BLaER1 treated with 17β-estradiol and CSF1 and Interleukin-3, amounts not matched to agents 10 nM and 100 nM (cell line): Measurements from ENCODE around the gene TGFA.

Source experiments
- H3K27ac ChIP-seq, 11 experiments: shearing (Covaris generic); formaldehyde crosslinking; 2 replicates each; pipeline ENCODE4 v1.8.1; 2022
- H3K27me3 ChIP-seq, 11 experiments: shearing (Covaris generic); formaldehyde crosslinking; 2 replicates each; pipeline ENCODE4 v1.8.1; 2022
- H3K36me3 ChIP-seq, 11 experiments: shearing (Covaris generic); formaldehyde crosslinking; 2 replicates each; pipeline ENCODE4 v1.8.1; 2022
- H3K4me1 ChIP-seq, 10 experiments: shearing (Covaris generic); formaldehyde crosslinking; 2 replicates each; pipeline ENCODE4 v1.8.1; 2022
- H3K4me2 ChIP-seq, 11 experiments: shearing (Covaris generic); formaldehyde crosslinking; 2 replicates each; pipeline ENCODE4 v1.8.1; 2022
- H3K4me3 ChIP-seq, 10 experiments: shearing (Covaris generic); formaldehyde crosslinking; 2 replicates each; pipeline ENCODE4 v1.8.1; 2022
- H3K9ac ChIP-seq, 11 experiments: shearing (Covaris generic); formaldehyde crosslinking; 2 replicates each; pipeline ENCODE4 v1.8.1; 2022
- H3K9me3 ChIP-seq, 11 experiments: shearing (Covaris generic); formaldehyde crosslinking; replicated peaks in 1 of 11; 2 replicates each; pipeline ENCODE4 v1.8.1; 2022
- H4K20me1 ChIP-seq, 11 experiments: shearing (Covaris generic); formaldehyde crosslinking; 2 replicates each; pipeline ENCODE4 v1.8.1; 2022
- Cebpa-rat ChIP-seq, 11 experiments: shearing (Covaris generic); IDR thresholded peaks; 2 replicates each; pipeline ENCODE4 v1.8.1; 2022

TGFA gene

GRCh38 chr2:70505613-70506391 lies 47.8 kb downstream of the TGFA start:
- H3K4me3 ChIP-seq = no peak overlapping the region
- H3K4me1 ChIP-seq = peaks cover 0 to 23% (median 8%) of the 10 kb centered on the region in 10 experiments; a peak in 10 of 20 replicates
- no peaks in the 10 kb centered on the region for H3K9me3 ChIP-seq
- TF ChIP-seq Cebpa-rat (IDR thresholded peaks at IDR 0.05) = no peak
- no peak overlapping the region for H3K27ac ChIP-seq
- H3K27me3 ChIP-seq = no peaks in the 10 kb centered on the region
- H3K4me2 ChIP-seq = no peak overlapping the region
- H3K9ac ChIP-seq = no peak overlapping the region
- H4K20me1 ChIP-seq = no peaks in the 10 kb centered on the region
- H3K36me3 ChIP-seq = peaks cover 0 to 20% (median 0%) of the 10 kb centered on the region in 11 experiments; a peak in 2 of 22 replicates

GRCh38 chr2:70504750-70505149 lies 48.9 kb downstream of the TGFA start:
- H3K4me1 ChIP-seq = peaks cover 0 to 12% (median 3%) of the 10 kb centered on the region in 10 experiments; a peak in 10 of 20 replicates
- TF ChIP-seq Cebpa-rat (IDR thresholded peaks at IDR 0.05) = no peak
- no peak overlapping the region for H3K9ac ChIP-seq
- no peaks in the 10 kb centered on the region for H3K27me3 ChIP-seq
- peaks cover 0 to 20% (median 0%) of the 10 kb centered on the region in 11 experiments; a peak in 2 of 22 replicates for H3K36me3 ChIP-seq
- no peak overlapping the region for H3K27ac ChIP-seq
- H3K9me3 ChIP-seq = no peaks in the 10 kb centered on the region
- no peak overlapping the region for H3K4me3 ChIP-seq
- no peak overlapping the region for H3K4me2 ChIP-seq
- no peaks in the 10 kb centered on the region for H4K20me1 ChIP-seq

GRCh38 chr2:70503896-70504295 lies 49.7 kb downstream of the TGFA start:
- no peak overlapping the region for H3K27ac ChIP-seq

GRCh38 chr2:70501728-70502127 lies 51.9 kb downstream of the TGFA start:
- Histone ChIP-seq H3K27ac (no peak overlapping the region), H4K20me1 (no peaks in the 10 kb centered on the region), H3K36me3 (peaks cover 0 to 20% (median 0%) of the 10 kb centered on the region in 11 experiments; a peak in 2 of 22 replicates), H3K4me3 (no peak overlapping the region), H3K9me3 (no peaks in the 10 kb centered on the region), H3K27me3 (no peaks in the 10 kb centered on the region), H3K4me2 (no peak overlapping the region), H3K9ac (no peak overlapping the region), H3K4me1 (peaks cover 0 to 13% (median 7%) of the 10 kb centered on the region in 10 experiments; a peak in 10 of 20 replicates)
- TF ChIP-seq Cebpa-rat (IDR thresholded peaks at IDR 0.05) = no peak

More at GRCh38 chr2:70503896-70504295, 49.7 kb downstream of the TGFA start:
- no peak overlapping the region for H3K9ac ChIP-seq
- peaks cover 0 to 8% (median 0%) of the 10 kb centered on the region in 10 experiments; a peak in 6 of 20 replicates for H3K4me1 ChIP-seq
- H3K4me2 ChIP-seq = no peak overlapping the region
- H3K27me3 ChIP-seq = no peaks in the 10 kb centered on the region
- no peaks in the 10 kb centered on the region for H4K20me1 ChIP-seq
- no peak for TF ChIP-seq Cebpa-rat (IDR thresholded peaks at IDR 0.05)
- H3K9me3 ChIP-seq = no peaks in the 10 kb centered on the region
- no peak overlapping the region for H3K4me3 ChIP-seq
- H3K36me3 ChIP-seq = peaks cover 0 to 20% (median 0%) of the 10 kb centered on the region in 11 experiments; a peak in 2 of 22 replicates

- peaks cover 0 to 13% (median 7%) of the 10 kb centered on the region in 10 experiments; a peak in 10 of 20 replicates for H3K4me1 ChIP-seq
- H4K20me1 ChIP-seq = no peaks in the 10 kb centered on the region
- no peaks in the 10 kb centered on the region for H3K27me3 ChIP-seq
- no peak overlapping the region for H3K27ac ChIP-seq
- H3K36me3 ChIP-seq = peaks cover 0 to 15% (median 0%) of the 10 kb centered on the region in 11 experiments; a peak in 2 of 22 replicates
- TF ChIP-seq Cebpa-rat (IDR thresholded peaks at IDR 0.05) = no peak
- H3K4me3 ChIP-seq = no peak overlapping the region
- no peak overlapping the region for H3K4me2 ChIP-seq
- H3K9me3 ChIP-seq = no peaks in the 10 kb centered on the region
- no peak overlapping the region for H3K9ac ChIP-seq
Observed at GRCh38 chr2:70501215-70501614, 52.4 kb downstream of the TGFA start.

- Histone ChIP-seq H3K4me2 (peak overlapping the region in 2 of 11 experiments; percentile 31 to 54; a peak in 4 of 22 replicates), H3K9me3 (no peaks in the 10 kb centered on the region), H3K27me3 (no peaks in the 10 kb centered on the region), H3K4me3 (no peak overlapping the region), H3K9ac (no peak overlapping the region), H3K36me3 (peaks cover 0 to 11% (median 0%) of the 10 kb centered on the region in 11 experiments; a peak in 2 of 22 replicates), H3K4me1 (peaks cover 0 to 13% (median 8%) of the 10 kb centered on the region in 10 experiments; a peak in 12 of 20 replicates), H3K27ac (no peak overlapping the region), H4K20me1 (no peaks in the 10 kb centered on the region)
- no peak for TF ChIP-seq Cebpa-rat (IDR thresholded peaks at IDR 0.05)
Observed at GRCh38 chr2:70499253-70499652, 54.4 kb downstream of the TGFA start.

- Histone ChIP-seq H3K27ac (no peak overlapping the region), H3K4me2 (peak overlapping the region in 5 of 11 experiments; percentile 4 to 54 (median 24); a peak in 6 of 22 replicates), H3K4me3 (no peak overlapping the region), H3K9ac (no peak overlapping the region), H3K27me3 (no peaks in the 10 kb centered on the region), H3K9me3 (no peaks in the 10 kb centered on the region), H3K4me1 (peaks cover 0 to 13% (median 9%) of the 10 kb centered on the region in 10 experiments; a peak in 12 of 20 replicates), H4K20me1 (no peaks in the 10 kb centered on the region), H3K36me3 (peaks cover 0 to 11% (median 0%) of the 10 kb centered on the region in 11 experiments; a peak in 2 of 22 replicates)
- TF ChIP-seq Cebpa-rat (IDR thresholded peaks at IDR 0.05) = no peak
Observed at GRCh38 chr2:70498528-70498927, 55.1 kb downstream of the TGFA start.

- no peaks in the 10 kb centered on the region for H4K20me1 ChIP-seq
- H3K36me3 ChIP-seq = peaks cover 0 to 15% (median 0%) of the 10 kb centered on the region in 11 experiments; a peak in 2 of 22 replicates
- peak overlapping the region in 4 of 11 experiments; percentile 4 to 54 (median 28); a peak in 2 of 22 replicates for H3K4me2 ChIP-seq
- H3K4me3 ChIP-seq = no peak overlapping the region
- no peaks in the 10 kb centered on the region for H3K27me3 ChIP-seq
- no peak overlapping the region for H3K9ac ChIP-seq
- peaks cover 0 to 13% (median 9%) of the 10 kb centered on the region in 10 experiments; a peak in 12 of 20 replicates for H3K4me1 ChIP-seq
- H3K27ac ChIP-seq = no peak overlapping the region
- no peaks in the 10 kb centered on the region for H3K9me3 ChIP-seq
- no peak for TF ChIP-seq Cebpa-rat (IDR thresholded peaks at IDR 0.05)
Observed at GRCh38 chr2:70498054-70498453, 55.6 kb downstream of the TGFA start.

GRCh38 chr2:70496819-70497218 lies 56.8 kb downstream of the TGFA start:
- no peak overlapping the region for H3K4me3 ChIP-seq
- no peak overlapping the region for H3K27ac ChIP-seq
- H3K9me3 ChIP-seq = no peaks in the 10 kb centered on the region
- H3K36me3 ChIP-seq = peaks cover 0 to 16% (median 0%) of the 10 kb centered on the region in 11 experiments; a peak in 4 of 22 replicates
- H3K27me3 ChIP-seq = no peaks in the 10 kb centered on the region
- no peaks in the 10 kb centered on the region for H4K20me1 ChIP-seq
- H3K9ac ChIP-seq = no peak overlapping the region
- H3K4me1 ChIP-seq = peaks cover 0 to 13% (median 9%) of the 10 kb centered on the region in 10 experiments; a peak in 12 of 20 replicates
- no peak overlapping the region for H3K4me2 ChIP-seq
- TF ChIP-seq Cebpa-rat (IDR thresholded peaks at IDR 0.05) = no peak
